Keratinocyte (primary cell): ENCODE data around the gene ITGB6. TPM values are rescaled to one million over a fixed set of nuclear protein-coding genes. Genes with fewer than 3 reads are reported as not detected.

Experiments used
- DNase-seq: peaks from one replicate; pipeline ENCODE4 v3.0.0-alpha.2; 2011; ENCODE audit warnings: low read depth, missing footprints, low spot score
- FAIRE-seq: peaks from 2 replicates; lab custom pipeline; 2011; peaks lifted over from hg19 to GRCh38; lab: Jason Lieb, UNC
- H2AFZ ChIP-seq: 2 replicates; pipeline ENCODE4 v1.6.0; 2012; ENCODE audit warnings: low read length, control low read depth, inconsistent platforms; ENCODE audit not compliant: control insufficient read depth
- H3K27ac ChIP-seq: 2 replicates; pipeline ENCODE4 v1.5.1; 2011; ENCODE audit warnings: low read length; ENCODE audit not compliant: control insufficient read depth, insufficient read depth
- H3K27me3 ChIP-seq: 3 replicates; pipeline ENCODE4 v1.6.0; 2011; ENCODE audit warnings: low read length; ENCODE audit not compliant: control insufficient read depth, insufficient read depth; ENCODE audit errors: extremely low read depth
- H3K36me3 ChIP-seq, 2 experiments: 2 replicates in 1 of 2; 3 replicates in 1 of 2; pipeline ENCODE4 v1.5.1; 2011; ENCODE audit warnings: low read length in 2 of 2, mild to moderate bottlenecking in 1 of 2; ENCODE audit not compliant: control insufficient read depth in 2 of 2, insufficient read depth in 2 of 2; ENCODE audit errors: extremely low read depth in 1 of 2
- H3K4me1 ChIP-seq: 3 replicates; pipeline ENCODE4 v1.5.1; 2011; ENCODE audit warnings: low read length; ENCODE audit not compliant: control insufficient read depth, insufficient read depth; ENCODE audit errors: extremely low read depth
- H3K4me2 ChIP-seq: 3 replicates; pipeline ENCODE4 v1.6.0; 2011; ENCODE audit warnings: low read depth, low read length; ENCODE audit not compliant: control insufficient read depth, insufficient read depth; ENCODE audit errors: extremely low read depth
- H3K4me3 ChIP-seq, 3 experiments: fragments of 200-600 bp in 1 of 3; sonication (generic) in 1 of 3; 2 replicates in 2 of 3; 3 replicates in 1 of 3; pipeline ENCODE4 v1.5.1; 2011 to 2016; ENCODE audit warnings: low read length in 3 of 3, mild to moderate bottlenecking in 3 of 3, control low read depth in 2 of 3, inconsistent platforms in 1 of 3, low read depth in 1 of 3, mixed read lengths in 1 of 3, mixed run types in 1 of 3, moderate library complexity in 1 of 3; ENCODE audit not compliant: control insufficient read depth in 2 of 3, insufficient read depth in 2 of 3; ENCODE audit errors: extremely low read depth in 1 of 3
- H3K79me2 ChIP-seq: 2 replicates; pipeline ENCODE4 v1.6.0; 2012; ENCODE audit warnings: low read length; ENCODE audit not compliant: control insufficient read depth, insufficient read depth
- H3K9ac ChIP-seq: 3 replicates; pipeline ENCODE4 v1.6.0; 2011; ENCODE audit warnings: low read length; ENCODE audit not compliant: control insufficient read depth, insufficient read depth; ENCODE audit errors: extremely low read depth
- H3K9me1 ChIP-seq: 3 replicates; pipeline ENCODE4 v1.6.0; 2011; ENCODE audit warnings: low read length; ENCODE audit not compliant: control insufficient read depth, insufficient read depth; ENCODE audit errors: extremely low read depth
- H3K9me3 ChIP-seq: 2 replicates; pipeline ENCODE4 v1.5.1; 2012; ENCODE audit warnings: low read depth, low read length; ENCODE audit not compliant: control insufficient read depth
- H4K20me1 ChIP-seq: 3 replicates; pipeline ENCODE4 v1.6.0; 2011; ENCODE audit warnings: low read length; ENCODE audit not compliant: control insufficient read depth, insufficient read depth; ENCODE audit errors: extremely low read depth
- CTCF ChIP-seq, 3 experiments: IDR thresholded peaks in 1 of 3; conservative IDR thresholded peaks in 1 of 3; optimal IDR thresholded peaks in 1 of 3; 2 replicates in 2 of 3; 3 replicates in 1 of 3; pipeline versions ENCODE3 to v1.5.1; 2011; ENCODE audit warnings: low read length in 3 of 3, mild to moderate bottlenecking in 3 of 3, moderate library complexity in 2 of 3, control low read depth in 1 of 3, inconsistent platforms in 1 of 3; ENCODE audit not compliant: insufficient read depth in 2 of 3; ENCODE audit errors: extremely low read depth in 1 of 3
- EZH2 ChIP-seq: IDR thresholded peaks from one replicate; pipeline ENCODE4 v1.6.1; 2012; ENCODE audit warnings: inconsistent platforms, mild to moderate bottlenecking, low read length, moderate library complexity
- dilution Hi-C: fragments of 300-500 bp; cut with MboI; formaldehyde crosslinking; loops from one replicate; pipeline ENCODE4 v1.7.0; 2020; ENCODE audit warnings: low sequenced_read_pairs; ENCODE audit not compliant: extremely low pct_ligation_motif_present
- polyA plus RNA-seq, 5 experiments: library from polyadenylated mRNA; depleted of rRNA in 3 of 5; stranded (reverse) in 3 of 5; stranded (forward) in 1 of 5; unstranded in 1 of 5; fragments of >200 nt; gene quantifications; 1 replicate in 1 of 5; 2 replicates in 3 of 5; 3 replicates in 1 of 5; pipeline versions ENCODE4 v1.2.1 to v1.2.3, GENCODE V29; 2011 to 2012; ENCODE audit warnings: missing spikeins in 2 of 5, low read depth in 1 of 5, low replicate concordance in 1 of 5

ITGB6 gene
- polyA plus RNA-seq, 1 donor (not counting 4 experiments of a cell fraction or from before 2014, with no cell fraction given) = 183 TPM

GRCh38 chr2:160203422-160203821 lies 3.4 kb upstream of the ITGB6 start:
- dilution Hi-C loops = no loop called here
- no peaks in the 10 kb centered on the region for H3K27me3 ChIP-seq
- no peaks in the 10 kb centered on the region for H4K20me1 ChIP-seq
- no peak for DNase-seq
- no peak overlapping the region for H3K4me3 ChIP-seq
- H3K9me1 ChIP-seq = no peaks in the 10 kb centered on the region
- H3K4me2 ChIP-seq = no peak overlapping the region
- H2AFZ ChIP-seq = no peak overlapping the region
- peaks cover 3% of the 10 kb centered on the region for H3K9me3 ChIP-seq
- no peak for TF ChIP-seq CTCF (optimal IDR thresholded peaks at IDR 0.05 in 1 of 3, IDR thresholded peaks at IDR 0.05 in 1 of 3, conservative IDR thresholded peaks at IDR 0.05 in 1 of 3; ENCODE audit: extremely low read depth in 1 of 3, insufficient read depth in 2 of 3, low read length in 3 of 3)
- no peak for TF ChIP-seq EZH2
- no peak overlapping the region for H3K27ac ChIP-seq
- peaks cover 46% of the 10 kb centered on the region for H3K4me1 ChIP-seq
- H3K9ac ChIP-seq = no peak overlapping the region
- no peaks in the 10 kb centered on the region for H3K36me3 ChIP-seq
- no peak for FAIRE-seq
- H3K79me2 ChIP-seq = peaks cover 17% of the 10 kb centered on the region

- H3K36me3 ChIP-seq = peaks cover 0 to 3% of the 10 kb centered on the region in 2 experiments
- no peak for FAIRE-seq
- H3K79me2 ChIP-seq = peaks cover 22% of the 10 kb centered on the region
- peaks cover 46% of the 10 kb centered on the region for H3K4me1 ChIP-seq
- H3K27me3 ChIP-seq = no peaks in the 10 kb centered on the region
- no peak overlapping the region for H3K4me3 ChIP-seq
- DNase-seq = no peak
- H3K27ac ChIP-seq = no peak overlapping the region
- no peaks in the 10 kb centered on the region for H4K20me1 ChIP-seq
- no peaks in the 10 kb centered on the region for H3K9me1 ChIP-seq
- no peak overlapping the region for H2AFZ ChIP-seq
- TF ChIP-seq EZH2 = no peak
- TF ChIP-seq CTCF (optimal IDR thresholded peaks at IDR 0.05 in 1 of 3, IDR thresholded peaks at IDR 0.05 in 1 of 3, conservative IDR thresholded peaks at IDR 0.05 in 1 of 3; ENCODE audit: extremely low read depth in 1 of 3, insufficient read depth in 2 of 3, low read length in 3 of 3) = no peak
- H3K9ac ChIP-seq = no peak overlapping the region
- dilution Hi-C loops = no loop called here
- H3K4me2 ChIP-seq = no peak overlapping the region
- H3K9me3 ChIP-seq = peaks cover 3% of the 10 kb centered on the region
Measured at GRCh38 chr2:160203007-160203406, 2.9 kb upstream of the ITGB6 start.
